ENCODE results near the gene ARF1. TPM values are rescaled to one million over a fixed set of nuclear protein-coding genes. Genes with fewer than 3 reads are reported as not detected.

ARF1 gene
- polyA plus RNA-seq, 1 donor (not counting 4 experiments of a cell fraction or from before 2014, with no cell fraction given) = 295 TPM

DNA sequence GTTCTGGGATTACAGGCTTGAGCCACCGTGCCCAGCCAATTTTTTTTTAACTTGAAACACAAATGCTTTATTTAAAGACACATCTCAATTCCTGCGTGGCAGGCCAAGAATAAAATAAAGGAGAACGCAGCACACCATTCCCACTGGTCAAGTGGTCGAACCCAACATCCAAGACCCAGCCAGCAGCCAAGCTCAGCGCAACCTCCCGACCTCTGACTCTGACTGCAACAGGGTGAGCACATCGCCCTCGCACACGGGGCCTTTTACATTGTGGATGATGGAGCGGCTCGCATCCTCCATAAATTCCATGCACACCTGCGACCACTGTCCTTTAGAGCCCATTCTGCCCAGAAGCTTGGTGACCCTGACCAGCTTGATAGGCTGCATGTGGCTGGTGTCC, 52.1 kb downstream of the ARF1 start:
- Histone ChIP-seq H4K20me1 (ENCODE audit: control insufficient read depth, extremely low read depth, insufficient read depth, low read length) (no peaks in the 10 kb centered on the region), H3K9ac (ENCODE audit: control insufficient read depth, extremely low read depth, insufficient read depth, low read length) (no peak overlapping the region), H3K27me3 (ENCODE audit: control insufficient read depth, extremely low read depth, insufficient read depth, low read length) (no peaks in the 10 kb centered on the region), H2AFZ (ENCODE audit: control insufficient read depth, low read length) (no peak overlapping the region), H3K79me2 (ENCODE audit: control insufficient read depth, insufficient read depth, low read length) (no peaks in the 10 kb centered on the region), H3K4me3 (ENCODE audit: control insufficient read depth in 2 of 3, extremely low read depth in 1 of 3, insufficient read depth in 2 of 3, low read depth in 1 of 3, low read length in 3 of 3) (no peak overlapping the region), H3K36me3 (ENCODE audit: control insufficient read depth in 2 of 2, extremely low read depth in 1 of 2, insufficient read depth in 2 of 2, low read length in 2 of 2) (no peaks in the 10 kb centered on the region), H3K4me1 (ENCODE audit: control insufficient read depth, extremely low read depth, insufficient read depth, low read length) (peaks cover 13% of the 10 kb centered on the region), H3K9me3 (ENCODE audit: control insufficient read depth, low read depth, low read length) (no peaks in the 10 kb centered on the region), H3K4me2 (ENCODE audit: control insufficient read depth, extremely low read depth, insufficient read depth, low read depth, low read length) (no peak overlapping the region), H3K27ac (ENCODE audit: control insufficient read depth, insufficient read depth, low read length) (no peak overlapping the region), H3K9me1 (ENCODE audit: control insufficient read depth, extremely low read depth, insufficient read depth, low read length) (no peaks in the 10 kb centered on the region)
- no peak for FAIRE-seq
- DNase-seq (ENCODE audit: low read depth, low spot score) = no peak
- TF ChIP-seq CTCF (optimal IDR thresholded peaks at IDR 0.05 in 1 of 3, IDR thresholded peaks at IDR 0.05 in 1 of 3, conservative IDR thresholded peaks at IDR 0.05 in 1 of 3; ENCODE audit: extremely low read depth in 1 of 3, insufficient read depth in 2 of 3, low read length in 3 of 3) = no peak
- dilution Hi-C loops (cut with MboI; ENCODE audit: extremely low pct_ligation_motif_present, low sequenced_read_pairs) = no loop called here

DNA sequence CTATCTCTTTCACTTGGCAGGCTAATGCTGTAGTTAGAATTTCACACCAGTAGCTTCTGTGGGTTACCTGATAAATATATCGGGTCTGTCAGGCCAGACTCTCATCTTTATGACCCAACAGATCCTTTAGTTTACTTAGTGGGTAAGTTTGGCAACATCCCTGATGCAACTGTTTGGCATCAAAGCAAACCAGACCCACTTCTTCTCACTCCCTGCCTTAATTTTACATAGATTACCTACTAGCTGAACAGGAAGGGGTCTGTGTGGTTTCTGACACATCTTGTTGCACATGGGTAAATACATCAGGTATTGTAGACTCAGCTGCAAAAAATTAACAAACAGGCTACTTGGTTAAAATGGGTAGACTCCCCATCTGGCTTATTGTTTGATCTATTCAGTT, 54.4 kb downstream of the ARF1 start:
- Histone ChIP-seq H3K79me2 (ENCODE audit: control insufficient read depth, insufficient read depth, low read length) (peaks cover 18% of the 10 kb centered on the region), H3K27me3 (ENCODE audit: control insufficient read depth, extremely low read depth, insufficient read depth, low read length) (no peaks in the 10 kb centered on the region), H3K4me2 (ENCODE audit: control insufficient read depth, extremely low read depth, insufficient read depth, low read depth, low read length) (no peak overlapping the region), H3K27ac (ENCODE audit: control insufficient read depth, insufficient read depth, low read length) (no peak overlapping the region), H3K36me3 (ENCODE audit: control insufficient read depth in 2 of 2, extremely low read depth in 1 of 2, insufficient read depth in 2 of 2, low read length in 2 of 2) (peaks cover 0 to 3% of the 10 kb centered on the region in 2 experiments), H3K9me1 (ENCODE audit: control insufficient read depth, extremely low read depth, insufficient read depth, low read length) (no peaks in the 10 kb centered on the region), H3K4me3 (ENCODE audit: control insufficient read depth in 2 of 3, extremely low read depth in 1 of 3, insufficient read depth in 2 of 3, low read depth in 1 of 3, low read length in 3 of 3) (no peak overlapping the region), H3K9me3 (ENCODE audit: control insufficient read depth, low read depth, low read length) (no peaks in the 10 kb centered on the region), H4K20me1 (ENCODE audit: control insufficient read depth, extremely low read depth, insufficient read depth, low read length) (peaks cover 1% of the 10 kb centered on the region), H2AFZ (ENCODE audit: control insufficient read depth, low read length) (no peak overlapping the region), H3K9ac (ENCODE audit: control insufficient read depth, extremely low read depth, insufficient read depth, low read length) (no peak overlapping the region), H3K4me1 (ENCODE audit: control insufficient read depth, extremely low read depth, insufficient read depth, low read length) (peaks cover 9% of the 10 kb centered on the region)
- FAIRE-seq (no peak), DNase-seq (ENCODE audit: low read depth, low spot score) (no peak)
- TF ChIP-seq EZH2 (IDR thresholded peaks at IDR 0.05; ENCODE audit: low read length) = no peak
- TF ChIP-seq CTCF (optimal IDR thresholded peaks at IDR 0.05 in 1 of 3, IDR thresholded peaks at IDR 0.05 in 1 of 3, conservative IDR thresholded peaks at IDR 0.05 in 1 of 3; ENCODE audit: extremely low read depth in 1 of 3, insufficient read depth in 2 of 3, low read length in 3 of 3) = no peak
- dilution Hi-C loops (cut with MboI; ENCODE audit: extremely low pct_ligation_motif_present, low sequenced_read_pairs) = no loop called here

Measured in keratinocyte (primary cell).